IPS-18a (cell line): ENCODE measurements around the gene CAMK1D.

Experiments used
- H3K27ac ChIP-seq: one replicate; pipeline ENCODE4 v1.5.1; 2013; ENCODE audit warnings: low read length
- H3K27me3 ChIP-seq: one replicate; pipeline ENCODE4 v1.6.1; 2013; ENCODE audit warnings: mild to moderate bottlenecking, low read length; ENCODE audit not compliant: control insufficient read depth, insufficient read depth
- H3K36me3 ChIP-seq: one replicate; pipeline ENCODE4 v1.6.1; 2013; ENCODE audit warnings: low read depth, low read length; ENCODE audit not compliant: control insufficient read depth
- H3K4me1 ChIP-seq: one replicate; pipeline ENCODE4 v1.6.1; 2013; ENCODE audit warnings: low read depth, low read length; ENCODE audit not compliant: control insufficient read depth
- H3K4me3 ChIP-seq: one replicate; pipeline ENCODE4 v1.5.1; 2013; ENCODE audit warnings: low read length
- H3K9ac ChIP-seq: one replicate; pipeline ENCODE4 v1.6.1; 2013; ENCODE audit warnings: mild to moderate bottlenecking, low read length, moderate library complexity
- H3K9me3 ChIP-seq: one replicate; pipeline ENCODE4 v1.6.1; 2013; ENCODE audit warnings: low read depth, low read length; ENCODE audit not compliant: control insufficient read depth

Gene CAMK1D

GRCh38 chr10:12602521-12602920 is 253.2 kb downstream of the CAMK1D start:
- Histone ChIP-seq H3K9ac (no peak overlapping the region), H3K9me3 (no peaks in the 10 kb centered on the region), H3K36me3 (no peaks in the 10 kb centered on the region), H3K27ac (no peak overlapping the region), H3K27me3 (no peaks in the 10 kb centered on the region), H3K4me3 (no peak overlapping the region), H3K4me1 (no peaks in the 10 kb centered on the region)

GRCh38 chr10:12603766-12604470 is 254.6 kb downstream of the CAMK1D start:
- Histone ChIP-seq H3K27ac (no peak overlapping the region), H3K4me1 (no peaks in the 10 kb centered on the region), H3K27me3 (no peaks in the 10 kb centered on the region)

GRCh38 chr10:12605580-12606405 is 256.4 kb downstream of the CAMK1D start:
- no peaks in the 10 kb centered on the region for H3K36me3 ChIP-seq
- no peaks in the 10 kb centered on the region for H3K4me1 ChIP-seq
- no peak overlapping the region for H3K27ac ChIP-seq
- H3K27me3 ChIP-seq, result no peaks in the 10 kb centered on the region
- H3K9ac ChIP-seq, result no peak overlapping the region
- H3K9me3 ChIP-seq, result no peaks in the 10 kb centered on the region
- H3K4me3 ChIP-seq, result no peak overlapping the region

More at GRCh38 chr10:12603766-12604470, 254.6 kb downstream of the CAMK1D start:
- Histone ChIP-seq H3K4me3 (no peak overlapping the region), H3K9me3 (no peaks in the 10 kb centered on the region), H3K36me3 (no peaks in the 10 kb centered on the region), H3K9ac (no peak overlapping the region)

- no peaks in the 10 kb centered on the region for H3K27me3 ChIP-seq
- H3K4me3 ChIP-seq, result no peak overlapping the region
- no peaks in the 10 kb centered on the region for H3K36me3 ChIP-seq
- no peaks in the 10 kb centered on the region for H3K9me3 ChIP-seq
- no peak overlapping the region for H3K27ac ChIP-seq
- H3K9ac ChIP-seq, result no peak overlapping the region
- H3K4me1 ChIP-seq, result no peaks in the 10 kb centered on the region
Measured at GRCh38 chr10:12606461-12606860, 257.1 kb downstream of the CAMK1D start.

GRCh38 chr10:12608761-12609160 is 259.4 kb downstream of the CAMK1D start:
- H3K9me3 ChIP-seq, result no peaks in the 10 kb centered on the region
- no peak overlapping the region for H3K4me3 ChIP-seq
- H3K27me3 ChIP-seq, result no peaks in the 10 kb centered on the region
- H3K9ac ChIP-seq, result no peak overlapping the region
- H3K4me1 ChIP-seq, result no peaks in the 10 kb centered on the region
- no peaks in the 10 kb centered on the region for H3K36me3 ChIP-seq
- no peak overlapping the region for H3K27ac ChIP-seq

GRCh38 chr10:12609435-12609834 is 260.1 kb downstream of the CAMK1D start:
- no peak overlapping the region for H3K27ac ChIP-seq
- H3K9me3 ChIP-seq, result no peaks in the 10 kb centered on the region
- H3K36me3 ChIP-seq, result no peaks in the 10 kb centered on the region
- no peaks in the 10 kb centered on the region for H3K4me1 ChIP-seq
- H3K9ac ChIP-seq, result no peak overlapping the region
- H3K27me3 ChIP-seq, result no peaks in the 10 kb centered on the region
- H3K4me3 ChIP-seq, result no peak overlapping the region

GRCh38 chr10:12613136-12613535 is 263.8 kb downstream of the CAMK1D start:
- Histone ChIP-seq H3K36me3 (no peaks in the 10 kb centered on the region), H3K4me3 (no peak overlapping the region), H3K27me3 (no peaks in the 10 kb centered on the region), H3K9ac (no peak overlapping the region), H3K4me1 (no peaks in the 10 kb centered on the region), H3K27ac (no peak overlapping the region), H3K9me3 (no peaks in the 10 kb centered on the region)

GRCh38 chr10:12614177-12614995 is 265.0 kb downstream of the CAMK1D start:
- Histone ChIP-seq H3K36me3 (no peaks in the 10 kb centered on the region), H3K27me3 (no peaks in the 10 kb centered on the region), H3K9me3 (no peaks in the 10 kb centered on the region), H3K4me3 (no peak overlapping the region), H3K9ac (no peak overlapping the region), H3K4me1 (no peaks in the 10 kb centered on the region), H3K27ac (no peak overlapping the region)

- no peak overlapping the region for H3K4me3 ChIP-seq
- no peaks in the 10 kb centered on the region for H3K36me3 ChIP-seq
- no peak overlapping the region for H3K27ac ChIP-seq
- H3K4me1 ChIP-seq, result no peaks in the 10 kb centered on the region
- H3K9ac ChIP-seq, result no peak overlapping the region
- H3K27me3 ChIP-seq, result no peaks in the 10 kb centered on the region
- no peaks in the 10 kb centered on the region for H3K9me3 ChIP-seq
Measured at GRCh38 chr10:12615296-12616220, 266.2 kb downstream of the CAMK1D start.

GRCh38 chr10:12617191-12618175 is 268.1 kb downstream of the CAMK1D start:
- H3K9ac ChIP-seq, result no peak overlapping the region
- no peak overlapping the region for H3K4me3 ChIP-seq
- no peak overlapping the region for H3K27ac ChIP-seq
- no peaks in the 10 kb centered on the region for H3K9me3 ChIP-seq
- no peaks in the 10 kb centered on the region for H3K27me3 ChIP-seq
- H3K36me3 ChIP-seq, result no peaks in the 10 kb centered on the region
- no peaks in the 10 kb centered on the region for H3K4me1 ChIP-seq
